Thyroid gland (tissue), 4 donors: ENCODE measurements around the gene GSTCD.

Experiments used
- CTCF ChIP-seq, 6 experiments: fragments of 200-600 bp in 3 of 6; fragments of 450-650 bp in 3 of 6; sonication (generic) in 3 of 6; IDR thresholded peaks; one replicate each; pipeline ENCODE4 v1.5.1; 2016 to 2019; ENCODE audit warnings: antibody characterized with exemption in 6 of 6, mild to moderate bottlenecking in 2 of 6, inconsistent platforms in 1 of 6, moderate library complexity in 1 of 6
- POLR2A ChIP-seq, 2 donors: fragments of 450-650 bp; IDR thresholded peaks; one replicate each; pipeline ENCODE4 v1.6.1; 2017; ENCODE audit warnings: antibody characterized with exemption in 2 of 2, mild to moderate bottlenecking in 2 of 2, moderate library complexity in 1 of 2

GRCh38 chr4:105674011-105674410, 34.6 kb upstream of the GSTCD start:
- TF ChIP-seq CTCF (IDR thresholded peaks at IDR 0.05), result no peak
- TF ChIP-seq POLR2A (IDR thresholded peaks at IDR 0.05), result no peak
